ENCODE data around the gene RPS19. TPM values are rescaled to one million over a fixed set of nuclear protein-coding genes. Genes with fewer than 3 reads are reported as not detected.

RPS19 gene
- total RNA-seq, 1 donor from 2014 or later, result 3,078 TPM

DNA sequence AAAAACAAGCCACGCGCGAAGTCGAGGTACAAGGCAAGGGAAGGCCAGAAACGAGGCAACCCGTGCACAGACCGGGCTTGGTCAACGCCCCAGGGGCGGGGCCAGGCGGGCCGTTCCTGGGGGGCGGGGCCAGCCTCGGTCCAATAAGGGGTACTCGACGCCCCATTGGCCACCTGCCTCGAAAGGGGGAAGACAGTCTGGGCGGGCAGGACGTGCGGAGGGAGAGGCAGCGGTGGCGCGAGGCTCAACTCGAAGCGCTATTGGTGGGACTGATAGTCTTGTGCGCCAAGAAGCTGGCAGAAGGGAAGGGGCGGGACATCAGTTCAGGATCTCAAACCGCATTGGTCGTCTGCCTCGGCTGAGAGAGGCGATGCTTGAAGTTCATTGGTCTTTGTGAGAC is 15.5 kb upstream of the RPS19 start, which contains the start of gene LYPD4:
LYPD4 (minus strand) TSS at position 83 of the 400 bp plus-strand sequence. CDS start 5,398 bp downstream, outside the sequence.
- Histone ChIP-seq H2AFZ (ENCODE audit: low read depth, low read length) (no peak within 1 kb of the TSS), H3K27ac (ENCODE audit: low read depth, low read length) (no peak within 1 kb of the TSS), H3K27me3 (ENCODE audit: insufficient read depth, low read length) (no peaks in the 10 kb centered on the region), H3K4me3 (ENCODE audit: insufficient read depth, low read depth, low read length) (no peak within 1 kb of the TSS), H3K9me3 (ENCODE audit: insufficient read depth, low read depth, low read length) (no peaks in the 10 kb centered on the region), H3K9ac (ENCODE audit: low read length) (no peak within 1 kb of the TSS), H3K4me1 (ENCODE audit: insufficient read depth, low read length) (no peaks in the 10 kb centered on the region), H3K36me3 (ENCODE audit: insufficient read depth, low read length) (no peaks in the 10 kb centered on the region), H4K20me1 (ENCODE audit: insufficient read depth, low read length) (no peaks in the 10 kb centered on the region), H3K4me2 (ENCODE audit: low read length) (no peak within 1 kb of the TSS), H3K79me2 (ENCODE audit: insufficient read depth, low read length) (no peaks in the 10 kb centered on the region)
- H3K27me3 Mint-ChIP-seq (ENCODE audit: low read depth, unreplicated experiment), result peaks cover 27% of the 10 kb centered on the region
- H3K9me3 Mint-ChIP-seq (ENCODE audit: unreplicated experiment), result peaks cover 2% of the 10 kb centered on the region
- no peak within 1 kb of the TSS for H3K27ac Mint-ChIP-seq (ENCODE audit: unreplicated experiment)
- DNase-seq (ENCODE audit: low read depth) (no peak), FAIRE-seq (no peak)
- no peaks in the 10 kb centered on the region for H3K4me1 Mint-ChIP-seq (ENCODE audit: low read depth, unreplicated experiment)
- TF ChIP-seq EZH2 (IDR thresholded peaks at IDR 0.05; ENCODE audit: insufficient read depth, low read length), result no peak
- TF ChIP-seq, protein P1, sequence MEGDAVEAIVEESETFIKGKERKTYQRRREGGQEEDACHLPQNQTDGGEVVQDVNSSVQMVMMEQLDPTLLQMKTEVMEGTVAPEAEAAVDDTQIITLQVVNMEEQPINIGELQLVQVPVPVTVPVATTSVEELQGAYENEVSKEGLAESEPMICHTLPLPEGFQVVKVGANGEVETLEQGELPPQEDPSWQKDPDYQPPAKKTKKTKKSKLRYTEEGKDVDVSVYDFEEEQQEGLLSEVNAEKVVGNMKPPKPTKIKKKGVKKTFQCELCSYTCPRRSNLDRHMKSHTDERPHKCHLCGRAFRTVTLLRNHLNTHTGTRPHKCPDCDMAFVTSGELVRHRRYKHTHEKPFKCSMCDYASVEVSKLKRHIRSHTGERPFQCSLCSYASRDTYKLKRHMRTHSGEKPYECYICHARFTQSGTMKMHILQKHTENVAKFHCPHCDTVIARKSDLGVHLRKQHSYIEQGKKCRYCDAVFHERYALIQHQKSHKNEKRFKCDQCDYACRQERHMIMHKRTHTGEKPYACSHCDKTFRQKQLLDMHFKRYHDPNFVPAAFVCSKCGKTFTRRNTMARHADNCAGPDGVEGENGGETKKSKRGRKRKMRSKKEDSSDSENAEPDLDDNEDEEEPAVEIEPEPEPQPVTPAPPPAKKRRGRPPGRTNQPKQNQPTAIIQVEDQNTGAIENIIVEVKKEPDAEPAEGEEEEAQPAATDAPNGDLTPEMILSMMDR (IDR thresholded peaks at IDR 0.05; ENCODE audit: insufficient read depth, low read depth, low read length), result no peak
- H3K36me3 Mint-ChIP-seq (ENCODE audit: low read depth, unreplicated experiment), result no peaks in the 10 kb centered on the region
- H3K4me3 Mint-ChIP-seq (ENCODE audit: unreplicated experiment), result no peak within 1 kb of the TSS

GRCh38 chr19:41845001-41845050 is 15.2 kb upstream of the RPS19 start, which contains the start of gene DMRTC2:
Gene DMRTC2 (plus strand): TSS chr19:41845042. CDS start chr19:41847429, 2,387 bp downstream.
- Histone ChIP-seq H3K4me1 (ENCODE audit: insufficient read depth, low read length) (no peaks in the 10 kb centered on the region), H3K36me3 (ENCODE audit: insufficient read depth, low read length) (no peaks in the 10 kb centered on the region), H4K20me1 (ENCODE audit: insufficient read depth, low read length) (no peaks in the 10 kb centered on the region), H3K4me2 (ENCODE audit: low read length) (no peak within 1 kb of the TSS), H3K9ac (ENCODE audit: low read length) (no peak within 1 kb of the TSS), H3K79me2 (ENCODE audit: insufficient read depth, low read length) (no peaks in the 10 kb centered on the region), H3K27ac (ENCODE audit: low read depth, low read length) (no peak within 1 kb of the TSS), H3K27me3 (ENCODE audit: insufficient read depth, low read length) (no peaks in the 10 kb centered on the region), H3K9me3 (ENCODE audit: insufficient read depth, low read depth, low read length) (no peaks in the 10 kb centered on the region), H2AFZ (ENCODE audit: low read depth, low read length) (no peak within 1 kb of the TSS), H3K4me3 (ENCODE audit: insufficient read depth, low read depth, low read length) (no peak within 1 kb of the TSS)
- Mint-ChIP-seq H3K4me1 (ENCODE audit: low read depth, unreplicated experiment) (no peaks in the 10 kb centered on the region), H3K36me3 (ENCODE audit: low read depth, unreplicated experiment) (no peaks in the 10 kb centered on the region), H3K27me3 (ENCODE audit: low read depth, unreplicated experiment) (peaks cover 29% of the 10 kb centered on the region), H3K4me3 (ENCODE audit: unreplicated experiment) (no peak within 1 kb of the TSS), H3K27ac (ENCODE audit: unreplicated experiment) (no peak within 1 kb of the TSS), H3K9me3 (ENCODE audit: unreplicated experiment) (peaks cover 2% of the 10 kb centered on the region)
- DNase-seq (ENCODE audit: low read depth) (no peak), FAIRE-seq (no peak)
- TF ChIP-seq, protein P1 (IDR thresholded peaks at IDR 0.05; ENCODE audit: insufficient read depth, low read depth, low read length), result no peak
- no peak for TF ChIP-seq EZH2 (IDR thresholded peaks at IDR 0.05; ENCODE audit: insufficient read depth, low read length)

DNA sequence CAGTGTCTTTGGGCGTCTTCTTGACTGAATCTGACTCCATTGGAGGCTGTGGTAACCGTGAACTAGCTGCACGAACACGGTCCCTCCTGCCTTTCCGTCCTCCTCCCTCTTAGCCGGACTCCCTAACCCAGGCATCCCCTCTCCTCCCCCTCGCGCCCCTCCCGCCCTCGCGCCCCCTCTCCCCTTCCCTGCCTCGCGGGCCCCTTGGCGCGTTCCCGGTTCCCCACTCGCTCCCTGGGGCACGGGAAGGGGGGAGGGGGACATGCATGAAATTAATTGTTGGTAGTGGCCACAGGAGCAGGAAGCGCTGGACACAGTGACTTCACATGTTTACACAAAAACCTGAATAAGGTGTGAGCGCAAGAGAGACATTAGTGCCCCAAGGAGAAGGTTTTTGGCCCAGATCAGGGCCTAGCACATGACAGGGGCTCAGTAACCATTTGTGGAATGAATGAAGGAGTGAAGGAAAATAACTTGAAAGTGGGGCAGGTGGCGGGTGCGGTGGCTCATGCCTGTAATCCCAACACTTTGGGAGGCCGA is 14.9 kb upstream of the RPS19 start:
- Mint-ChIP-seq H3K27me3 (ENCODE audit: low read depth, unreplicated experiment) (peaks cover 28% of the 10 kb centered on the region), H3K9me3 (ENCODE audit: unreplicated experiment) (peaks cover 2% of the 10 kb centered on the region), H3K27ac (ENCODE audit: unreplicated experiment) (no peak overlapping the region), H3K4me3 (ENCODE audit: unreplicated experiment) (no peak overlapping the region), H3K36me3 (ENCODE audit: low read depth, unreplicated experiment) (no peaks in the 10 kb centered on the region), H3K4me1 (ENCODE audit: low read depth, unreplicated experiment) (no peaks in the 10 kb centered on the region)
- no peak overlapping the region for H3K4me2 ChIP-seq (ENCODE audit: low read length)
- TF ChIP-seq EZH2 (IDR thresholded peaks at IDR 0.05; ENCODE audit: insufficient read depth, low read length), result no peak
- TF ChIP-seq, protein P1 (IDR thresholded peaks at IDR 0.05; ENCODE audit: insufficient read depth, low read depth, low read length), result no peak
- no peak for FAIRE-seq
- no peak overlapping the region for H2AFZ ChIP-seq (ENCODE audit: low read depth, low read length)
- H3K4me3 ChIP-seq (ENCODE audit: insufficient read depth, low read depth, low read length), result no peak overlapping the region
- no peak for DNase-seq (ENCODE audit: low read depth)
- no peaks in the 10 kb centered on the region for H3K9me3 ChIP-seq (ENCODE audit: insufficient read depth, low read depth, low read length)
- no peaks in the 10 kb centered on the region for H4K20me1 ChIP-seq (ENCODE audit: insufficient read depth, low read length)
- H3K4me1 ChIP-seq (ENCODE audit: insufficient read depth, low read length), result no peaks in the 10 kb centered on the region
- H3K27me3 ChIP-seq (ENCODE audit: insufficient read depth, low read length), result no peaks in the 10 kb centered on the region
- no peak overlapping the region for H3K27ac ChIP-seq (ENCODE audit: low read depth, low read length)
- H3K36me3 ChIP-seq (ENCODE audit: insufficient read depth, low read length), result no peaks in the 10 kb centered on the region
- no peak overlapping the region for H3K9ac ChIP-seq (ENCODE audit: low read length)
- no peaks in the 10 kb centered on the region for H3K79me2 ChIP-seq (ENCODE audit: insufficient read depth, low read length)

Measured in astrocyte (in vitro differentiated cells and primary cell).